Activated CD8-positive, alpha-beta memory T cell treated with anti-CD3 and anti-CD28 coated beads for 1 hour (primary cell): Measurements from ENCODE around the gene RAI1.
A peak's percentile ranks its signal among the peaks of the same experiment; 100 is the strongest.
"Not testable (repeated sequence)": the region's sequence is repeated elsewhere in the genome, so short reads cannot be mapped to it uniquely, and the experiment has no call there.

ENCODE experiments used
- DNase-seq, 2 donors: peaks; one replicate each; pipeline ENCODE4 v3.0.0-alpha.2; 2020; ENCODE audit warnings: low read depth in 1 of 2; ENCODE audit errors: extremely low read depth in 1 of 2

Gene RAI1

GRCh38 chr17:17680477-17681186 is 626 bp upstream of the RAI1 start:
- no peak for DNase-seq

GRCh38 chr17:17681744-17682292 is 560 bp downstream of the RAI1 start:
- DNase-seq: peak in 1 of 2 donors; percentile 24

GRCh38 chr17:17682293-17682736 is 1.1 kb downstream of the RAI1 start:
- DNase-seq: peak in 1 of 2 donors; percentile 31

- DNase-seq: peak; percentile 46 to 60
These were observed 1.8 kb downstream of the RAI1 start for GRCh38 chr17:17682737-17683680.

GRCh38 chr17:17683710-17684365 is 2.6 kb downstream of the RAI1 start:
- no peak for DNase-seq

- DNase-seq: no peak
These were observed 3.9 kb downstream of the RAI1 start for GRCh38 chr17:17684906-17685774.

- no peak for DNase-seq
These were observed 4.6 kb downstream of the RAI1 start for GRCh38 chr17:17685775-17686291.

GRCh38 chr17:17689312-17689711 is 8.1 kb downstream of the RAI1 start:
- DNase-seq: no peak

- DNase-seq: not testable (repeated sequence)
These were observed 9.0 kb downstream of the RAI1 start for GRCh38 chr17:17690233-17690632.

- no peak for DNase-seq
These were observed 10.4 kb downstream of the RAI1 start for GRCh38 chr17:17691468-17692263.

- DNase-seq: no peak
These were observed 11.3 kb downstream of the RAI1 start for GRCh38 chr17:17692353-17693252.

GRCh38 chr17:17693253-17694168 is 12.3 kb downstream of the RAI1 start:
- no peak for DNase-seq

- DNase-seq: peak; percentile 42 to 51
These were observed 13.2 kb downstream of the RAI1 start for GRCh38 chr17:17694169-17695081.

GRCh38 chr17:17696085-17696484 is 14.8 kb downstream of the RAI1 start:
- DNase-seq: no peak

- no peak for DNase-seq
These were observed 15.8 kb downstream of the RAI1 start for GRCh38 chr17:17696882-17697633.
